ENCODE results near the gene SPSB3. TPM values are rescaled to one million over a fixed set of nuclear protein-coding genes. Genes with fewer than 3 reads are reported as not detected.

SPSB3 gene
- total and polyA plus RNA-seq, 2 of the 13 experiments (the other 11 are each of a cell fraction or from before 2014, with no cell fraction given), result 13.2 to 21.9 TPM

- WGBS (ENCODE audit: low lambda C conversion rate), result 89% methylated on average over 10 of the region's 10 CpGs
- Histone ChIP-seq H3K4me1 (ENCODE audit: insufficient read depth, low read length) (no peaks in the 10 kb centered on the region), H3K27ac (ENCODE audit: extremely low read length, insufficient read depth, low read length) (no peak overlapping the region), H4K20me1 (ENCODE audit: insufficient read depth, low read length) (no peaks in the 10 kb centered on the region), H3K4me3 (replicated peaks in 1 of 3; ENCODE audit: insufficient read depth in 1 of 3, low read depth in 2 of 3, low read length in 3 of 3) (no peak overlapping the region), H3K9me3 (ENCODE audit: low read length) (peaks cover 24% of the 10 kb centered on the region), H2AFZ (ENCODE audit: low read length) (no peak overlapping the region), H3K27me3 (ENCODE audit: control insufficient read depth in 1 of 2, insufficient read depth in 2 of 2, low read length in 2 of 2) (no peaks in the 10 kb centered on the region), H3K9ac (ENCODE audit: insufficient read depth, low read depth, low read length) (no peak overlapping the region), H3K79me2 (ENCODE audit: insufficient read depth, low read length) (no peaks in the 10 kb centered on the region), H3K36me3 (replicated peaks in 1 of 2; ENCODE audit: control insufficient read depth in 1 of 2, insufficient read depth in 2 of 2, low read length in 2 of 2) (no peaks in the 10 kb centered on the region), H3K4me2 (ENCODE audit: low read depth, low read length) (no peak overlapping the region)
- DNase-seq (ENCODE audit: low spot score), result no peak
- intact Hi-C loops (cut with micrococcal nuclease; ENCODE audit: unreplicated experiment), result no loop called here
- in situ Hi-C loops (cut with HindIII; ENCODE audit: extremely low pct_ligation_motif_present, low pct_unique_long_range_greater_than_20kb), result no loop called here
- no peak for ATAC-seq
- no peak for FAIRE-seq
- no TSS peak for BruUV-seq (replicated peaks)
- POLR2A ChIA-PET, result interaction anchor here (1.1 to 1.2 kb wide), 2 partner anchors 13 to 18 kb away, joined by 3 read pairs; partner anchors contain the start of genes NUBP2 and SPSB3
- no peak for TF ChIP-seq PAF1 (CRISPR knock-in tag; IDR thresholded peaks at IDR 0.05)
- TF ChIP-seq ZNF362 (CRISPR knock-in tag; IDR thresholded peaks at IDR 0.05; ENCODE audit: borderline replicate concordance), result no peak
- no peak for TF ChIP-seq MXI1 (IDR thresholded peaks at IDR 0.05; ENCODE audit: borderline replicate concordance, low read depth, low read length)
- no peak for TF ChIP-seq ZNF431 (CRISPR knock-in tag; IDR thresholded peaks at IDR 0.05; ENCODE audit: borderline replicate concordance, low read depth)
- no peak for TF ChIP-seq ZNF784 (CRISPR knock-in tag; IDR thresholded peaks at IDR 0.05; ENCODE audit: borderline replicate concordance)
- TF ChIP-seq ZNF672 (CRISPR knock-in tag; IDR thresholded peaks at IDR 0.05), result no peak
- TF ChIP-seq DNMT1 (CRISPR knock-in tag; IDR thresholded peaks at IDR 0.05), result no peak
- no peak for TF ChIP-seq AGO1 (IDR thresholded peaks at IDR 0.05; ENCODE audit: low read depth, low read length, poor library complexity, severe bottlenecking)
- TF ChIP-seq RARA (CRISPR knock-in tag; IDR thresholded peaks at IDR 0.05), result no peak
- no peak for TF ChIP-seq ZNF234 (CRISPR knock-in tag; conservative IDR thresholded peaks at IDR 0.05)
- TF ChIP-seq MYNN (CRISPR knock-in tag; IDR thresholded peaks at IDR 0.05; ENCODE audit: low read depth), result no peak
- no peak for TF ChIP-seq YEATS4 (CRISPR knock-in tag; IDR thresholded peaks at IDR 0.05; ENCODE audit: borderline replicate concordance)
- TF ChIP-seq ZNF761 (CRISPR knock-in tag; conservative IDR thresholded peaks at IDR 0.05), result no peak
- TF ChIP-seq ZNF83 (CRISPR knock-in tag; IDR thresholded peaks at IDR 0.05; ENCODE audit: borderline replicate concordance), result no peak
- TF ChIP-seq CEBPZ (IDR thresholded peaks at IDR 0.05; ENCODE audit: low read length), result no peak
- no peak for TF ChIP-seq NFE2 (CRISPR knock-in tag; IDR thresholded peaks at IDR 0.05)
- TF ChIP-seq AKAP8 (CRISPR knock-in tag; IDR thresholded peaks at IDR 0.05), result no peak
- TF ChIP-seq KLF12 (CRISPR knock-in tag; IDR thresholded peaks at IDR 0.05; ENCODE audit: borderline replicate concordance), result no peak
- CTCF ChIA-PET (ENCODE audit: low intra/inter-chr PET ratio, low total read pairs), result no interaction called here
Measured at GRCh38 chr16:1800701-1801100, 18.3 kb upstream of the SPSB3 start.

Data from HepG2 (cell line).